ENCODE data around the gene TXNL4B.

DNA sequence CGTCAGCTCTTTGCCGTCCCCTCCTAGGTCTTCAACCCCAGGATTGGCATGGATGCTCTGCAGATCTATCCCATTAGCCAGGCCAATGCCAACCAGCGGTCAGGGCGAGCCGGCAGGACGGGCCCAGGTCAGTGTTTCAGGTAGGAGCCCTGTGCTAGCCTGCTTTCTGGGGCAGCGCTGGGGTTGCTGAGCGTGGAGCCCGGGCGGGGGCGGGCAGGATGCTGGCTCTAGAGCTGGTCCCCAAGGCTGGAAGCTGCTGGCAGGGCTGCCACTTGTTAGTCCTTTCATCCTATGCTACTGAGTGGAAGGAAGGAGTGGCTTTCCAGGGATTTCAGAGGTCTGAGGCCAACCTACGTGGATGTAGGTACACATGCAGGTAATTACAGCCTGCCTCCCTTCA lies 12.6 kb upstream of the TXNL4B start:
- TF ChIP-seq CTCF (IDR thresholded peaks at IDR 0.05 in 2 of 3, conservative IDR thresholded peaks at IDR 0.05 in 1 of 3; ENCODE audit: control insufficient read depth in 2 of 3, extremely low read depth in 1 of 3, insufficient read depth in 1 of 3, low read depth in 3 of 3, low read length in 3 of 3) (no peak), RFX5 (IDR thresholded peaks at IDR 0.05; ENCODE audit: low read depth, low read length) (no peak)
